Activated CD4-positive, alpha-beta memory T cell treated with anti-CD3 and anti-CD28 coated beads for 36 hours (primary cell): ENCODE data around the gene HOTAIR. TPM values are rescaled to one million over a fixed set of nuclear protein-coding genes. Genes with fewer than 3 reads are reported as not detected.

Source experiments
- CTCF ChIA-PET: fragments of 350-600 bp; sonication (Branson Sonifier 250); formaldehyde crosslinking; loops from one replicate; lab custom pipeline; 2021; ENCODE audit warnings: antibody characterized with exemption, inconsistent platforms; lab: Charles Lee
- POLR2A ChIA-PET: fragments of 350-600 bp; sonication (Branson Sonifier 250); formaldehyde crosslinking; loops from one replicate; lab custom pipeline; 2021; ENCODE audit warnings: antibody characterized with exemption; lab: Charles Lee
- DNase-seq: peaks from one replicate; pipeline ENCODE4 v3.0.0-alpha.2; 2020
- H3K27ac Mint-ChIP-seq: one replicate; pipeline ENCODE4 v1.8.0; 2021; ENCODE audit warnings: mixed read lengths
- H3K27me3 Mint-ChIP-seq: one replicate; pipeline ENCODE4 v1.8.0; 2021; ENCODE audit warnings: mixed read lengths
- H3K36me3 Mint-ChIP-seq: one replicate; pipeline ENCODE4 v1.8.0; 2021; ENCODE audit warnings: mixed read lengths
- H3K4me1 Mint-ChIP-seq: one replicate; pipeline ENCODE4 v1.8.0; 2021; ENCODE audit warnings: low read depth, mixed read lengths
- H3K4me3 Mint-ChIP-seq: one replicate; pipeline ENCODE4 v1.8.0; 2021; ENCODE audit warnings: mild to moderate bottlenecking, mixed read lengths
- H3K9me3 Mint-ChIP-seq: one replicate; pipeline ENCODE4 v1.8.0; 2021; ENCODE audit warnings: mixed read lengths
- intact Hi-C: fragments of 100-400 bp; cut with micrococcal nuclease; formaldehyde crosslinking; loops from one replicate; pipeline ENCODE4 v1.15.1; 2023
- total RNA-seq, 2 experiments: library from RNA; stranded (reverse); gene quantifications; one replicate each; pipeline ENCODE4 v1.2.3, GENCODE V29; 2021

Gene HOTAIR
- total RNA-seq, 2 experiments from 2014 or later: not detected

DNA sequence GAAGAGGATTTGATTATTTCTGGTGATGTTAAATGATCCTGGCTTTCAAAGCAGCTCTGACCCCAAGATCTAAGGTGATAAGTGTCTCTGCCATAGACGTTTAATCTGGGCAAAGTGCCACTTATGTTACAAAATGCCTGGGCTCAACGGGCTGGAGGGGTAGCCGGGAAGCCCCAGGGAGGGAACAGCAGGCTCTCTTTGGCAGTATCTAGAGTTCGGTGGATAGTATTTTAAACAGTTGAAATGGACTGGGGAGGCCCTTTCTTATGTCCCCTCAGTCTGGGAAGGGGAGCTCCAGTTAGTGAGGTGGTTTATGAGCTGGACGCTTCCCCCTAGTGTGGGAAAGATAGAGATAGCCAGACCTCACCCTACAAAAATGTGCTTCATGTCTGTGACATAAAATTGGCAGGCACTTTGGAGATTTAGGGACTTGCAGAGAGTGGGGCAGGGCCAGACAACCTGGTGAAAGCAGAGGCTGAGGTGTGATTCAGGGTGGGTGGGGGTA is 7.3 kb downstream of the HOTAIR start:
- no peak for DNase-seq
- H3K4me3 Mint-ChIP-seq: no peak overlapping the region
- no peaks in the 10 kb centered on the region for H3K36me3 Mint-ChIP-seq
- CTCF ChIA-PET: interaction anchor here (1.0 kb wide), 1 partner anchor 64 kb away, joined by 3 read pairs; no protein-coding TSS in a partner anchor
- intact Hi-C loops: no loop called here
- peaks cover 91% of the 10 kb centered on the region for H3K27me3 Mint-ChIP-seq
- POLR2A ChIA-PET: no interaction called here
- no peaks in the 10 kb centered on the region for H3K9me3 Mint-ChIP-seq
- H3K27ac Mint-ChIP-seq: no peak overlapping the region
- peaks cover 31% of the 10 kb centered on the region for H3K4me1 Mint-ChIP-seq

GRCh38 chr12:53966385-53967133 is 8.2 kb downstream of the HOTAIR start:
- no peak overlapping the region for H3K27ac Mint-ChIP-seq
- no peak overlapping the region for H3K4me3 Mint-ChIP-seq
- intact Hi-C loops: no loop called here
- ChIA-PET POLR2A (no interaction called here), CTCF (interaction anchor here (0.6 to 1.1 kb wide), 3 partner anchors 10 to 291 kb away, joined by 3 read pairs; partner anchors contain the start of genes ATP5MC2 and HOXC12)
- no peak for DNase-seq
- H3K27me3 Mint-ChIP-seq: peaks cover 89% of the 10 kb centered on the region
- no peaks in the 10 kb centered on the region for H3K36me3 Mint-ChIP-seq
- no peaks in the 10 kb centered on the region for H3K9me3 Mint-ChIP-seq
- peaks cover 33% of the 10 kb centered on the region for H3K4me1 Mint-ChIP-seq

DNA sequence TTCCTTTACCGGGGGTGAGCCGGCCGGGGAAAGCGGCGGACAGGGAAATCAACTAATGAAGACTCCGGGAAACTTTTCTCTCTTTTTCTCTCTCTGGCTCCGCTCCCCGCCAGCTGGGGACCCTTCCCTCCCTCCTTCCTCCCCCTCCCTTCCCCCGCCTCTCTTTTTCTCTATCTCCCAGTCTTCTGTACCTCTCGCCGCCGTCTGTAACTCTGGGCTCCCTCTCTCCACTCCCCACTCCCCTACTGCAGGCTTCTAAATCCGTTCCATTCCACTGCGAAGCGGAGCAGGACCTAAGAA is 8.7 kb downstream of the HOTAIR start:
- ChIA-PET POLR2A (no interaction called here), CTCF (interaction anchor here (0.6 to 1.5 kb wide), 3 partner anchors 11 to 290 kb away, joined by 3 read pairs; partner anchors contain the start of gene ATP5MC2)
- intact Hi-C loops: no loop called here
- peaks cover 33% of the 10 kb centered on the region for H3K4me1 Mint-ChIP-seq
- no peak for DNase-seq
- no peaks in the 10 kb centered on the region for H3K9me3 Mint-ChIP-seq
- peaks cover 85% of the 10 kb centered on the region for H3K27me3 Mint-ChIP-seq
- H3K36me3 Mint-ChIP-seq: no peaks in the 10 kb centered on the region
- no peak overlapping the region for H3K27ac Mint-ChIP-seq
- H3K4me3 Mint-ChIP-seq: no peak overlapping the region

GRCh38 chr12:53965281-53966084 is 9.3 kb downstream of the HOTAIR start:
- ChIA-PET POLR2A (no interaction called here), CTCF (interaction anchor here (1.1 to 1.5 kb wide), 2 partner anchors 11 to 242 kb away, joined by 3 read pairs; no protein-coding TSS in a partner anchor)
- DNase-seq: no peak
- Mint-ChIP-seq H3K9me3 (no peaks in the 10 kb centered on the region), H3K4me1 (peaks cover 33% of the 10 kb centered on the region), H3K27ac (no peak overlapping the region), H3K27me3 (peaks cover 81% of the 10 kb centered on the region), H3K4me3 (peak overlapping the region; percentile 1), H3K36me3 (no peaks in the 10 kb centered on the region)
- intact Hi-C loops: no loop called here

DNA sequence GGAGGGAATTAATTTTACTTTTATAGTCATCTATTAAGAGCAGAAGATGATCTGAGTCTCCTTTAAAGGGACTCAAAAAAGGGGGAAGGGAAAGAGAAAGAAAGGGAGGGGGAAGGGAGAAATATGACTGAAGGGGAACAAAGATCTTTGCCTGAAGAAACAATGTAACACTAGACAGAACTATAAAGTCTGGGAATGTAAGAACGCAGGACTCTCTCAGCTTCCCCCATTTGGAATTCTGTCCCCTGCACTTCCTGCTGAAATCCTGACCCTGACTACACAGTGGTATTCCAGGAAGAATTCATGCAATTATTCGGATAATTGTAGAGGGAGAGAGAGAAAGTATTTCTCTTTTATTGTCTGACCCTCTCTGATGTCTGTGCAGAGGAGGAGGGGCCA is 10.4 kb downstream of the HOTAIR start:
- H3K36me3 Mint-ChIP-seq: no peaks in the 10 kb centered on the region
- intact Hi-C loops: no loop called here
- no peak overlapping the region for H3K4me3 Mint-ChIP-seq
- ChIA-PET POLR2A (no interaction called here), CTCF (interaction anchor here (1.5 kb wide), 1 partner anchor 243 kb away, joined by 3 read pairs; no protein-coding TSS in a partner anchor)
- no peak overlapping the region for H3K27ac Mint-ChIP-seq
- H3K9me3 Mint-ChIP-seq: no peaks in the 10 kb centered on the region
- no peak for DNase-seq
- peaks cover 36% of the 10 kb centered on the region for H3K4me1 Mint-ChIP-seq
- H3K27me3 Mint-ChIP-seq: peaks cover 81% of the 10 kb centered on the region

- ChIA-PET POLR2A (interaction anchor here (1.0 kb wide), 1 partner anchor 10 kb away, joined by 3 read pairs; no protein-coding TSS in a partner anchor), CTCF (interaction anchor here (1.0 kb wide), 1 partner anchor 238 kb away, joined by 5 read pairs; no protein-coding TSS in a partner anchor)
- H3K4me3 Mint-ChIP-seq: no peak overlapping the region
- H3K27me3 Mint-ChIP-seq: peaks cover 80% of the 10 kb centered on the region
- no peaks in the 10 kb centered on the region for H3K36me3 Mint-ChIP-seq
- no peak for DNase-seq
- H3K9me3 Mint-ChIP-seq: no peaks in the 10 kb centered on the region
- H3K27ac Mint-ChIP-seq: no peak overlapping the region
- intact Hi-C loops: no loop called here
- H3K4me1 Mint-ChIP-seq: peaks cover 36% of the 10 kb centered on the region
Observed at GRCh38 chr12:53963434-53964314, 11.1 kb downstream of the HOTAIR start.

DNA sequence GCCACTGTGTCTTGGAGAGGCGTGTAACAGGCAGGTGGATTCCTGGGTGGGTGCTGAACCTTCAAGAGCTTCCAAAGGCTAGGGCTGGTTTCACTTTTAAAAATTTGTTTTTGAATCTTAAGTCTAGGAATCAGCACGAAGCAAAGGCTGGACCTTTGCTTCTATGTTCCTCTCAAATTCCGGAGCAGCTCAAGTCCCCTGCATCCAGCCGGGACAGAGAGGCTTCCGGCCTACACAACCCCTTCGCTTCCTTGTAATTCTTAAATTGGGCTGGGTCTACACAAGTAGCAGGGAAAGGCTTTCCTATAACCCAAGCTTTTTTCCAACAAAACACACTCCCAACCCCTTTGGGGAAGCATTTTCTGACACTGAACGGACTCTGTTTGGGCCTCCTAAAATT is 11.7 kb downstream of the HOTAIR start:
- H3K4me1 Mint-ChIP-seq: peaks cover 36% of the 10 kb centered on the region
- no peaks in the 10 kb centered on the region for H3K9me3 Mint-ChIP-seq
- H3K27ac Mint-ChIP-seq: no peak overlapping the region
- intact Hi-C loops: no loop called here
- H3K27me3 Mint-ChIP-seq: peaks cover 80% of the 10 kb centered on the region
- H3K36me3 Mint-ChIP-seq: no peaks in the 10 kb centered on the region
- ChIA-PET POLR2A (interaction anchor here (0.5 to 1.0 kb wide), 2 partner anchors 9 to 257 kb away, joined by 3 to 5 read pairs; no protein-coding TSS in a partner anchor), CTCF (interaction anchor here (1.0 kb wide), 1 partner anchor 238 kb away, joined by 5 read pairs; no protein-coding TSS in a partner anchor)
- no peak for DNase-seq
- no peak overlapping the region for H3K4me3 Mint-ChIP-seq

DNA sequence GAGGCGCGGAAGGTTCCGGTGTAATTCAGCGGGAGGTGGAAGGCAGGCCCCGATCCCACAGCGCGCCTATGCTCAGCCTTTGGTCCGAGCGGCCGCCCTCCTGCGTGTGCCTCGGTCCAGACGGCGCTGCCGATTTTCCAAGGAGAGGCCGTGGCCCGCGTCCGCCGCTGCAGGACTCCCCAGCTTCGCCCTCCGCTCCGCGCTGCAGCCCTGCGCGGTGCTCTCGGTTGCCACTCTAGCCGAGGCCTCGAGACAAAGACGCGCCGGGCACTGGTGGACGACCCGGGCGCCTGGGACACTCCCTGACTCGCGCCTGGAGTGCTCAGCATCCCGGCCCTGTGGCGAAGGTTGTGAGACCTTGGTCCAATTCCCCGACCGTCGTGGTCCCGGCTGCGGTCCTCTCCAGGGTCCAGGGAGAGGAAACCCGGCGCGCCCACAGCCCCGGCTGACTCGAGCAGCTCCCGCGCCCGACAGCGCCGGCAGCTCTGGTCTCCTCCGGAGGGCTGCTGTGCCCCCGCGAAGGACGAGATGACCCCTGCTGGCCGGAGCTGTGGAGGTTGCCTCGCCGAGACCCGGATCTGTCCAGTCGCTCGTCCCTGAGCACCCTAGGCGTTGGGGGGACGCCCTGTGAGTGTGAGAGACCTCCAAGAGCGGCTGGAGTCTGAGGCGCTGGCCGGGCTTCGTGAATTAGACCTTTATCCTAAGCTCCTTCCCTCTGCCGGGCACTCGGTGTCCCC is 13.6 kb downstream of the HOTAIR start:
- ChIA-PET CTCF (interaction anchor here (1.2 kb wide), 1 partner anchor 27 kb away, joined by 3 read pairs; no protein-coding TSS in a partner anchor), POLR2A (no interaction called here)
- Mint-ChIP-seq H3K27ac (no peak overlapping the region), H3K4me1 (peaks cover 36% of the 10 kb centered on the region), H3K27me3 (peaks cover 78% of the 10 kb centered on the region), H3K36me3 (no peaks in the 10 kb centered on the region), H3K9me3 (no peaks in the 10 kb centered on the region), H3K4me3 (no peak overlapping the region)
- intact Hi-C loops: no loop called here
- no peak for DNase-seq

GRCh38 chr12:53960187-53961024 is 14.3 kb downstream of the HOTAIR start:
- no peaks in the 10 kb centered on the region for H3K9me3 Mint-ChIP-seq
- H3K4me3 Mint-ChIP-seq: peak overlapping the region; percentile 28
- POLR2A ChIA-PET: no interaction called here
- intact Hi-C loops: no loop called here
- CTCF ChIA-PET: interaction anchor here (1.2 to 1.8 kb wide), 2 partner anchors 28 to 203 kb away, joined by 3 to 5 read pairs; no protein-coding TSS in a partner anchor
- DNase-seq: no peak
- H3K36me3 Mint-ChIP-seq: no peaks in the 10 kb centered on the region
- H3K27me3 Mint-ChIP-seq: peaks cover 79% of the 10 kb centered on the region
- peaks cover 34% of the 10 kb centered on the region for H3K4me1 Mint-ChIP-seq
- H3K27ac Mint-ChIP-seq: no peak overlapping the region

- no peak overlapping the region for H3K27ac Mint-ChIP-seq
- POLR2A ChIA-PET: no interaction called here
- peaks cover 26% of the 10 kb centered on the region for H3K4me1 Mint-ChIP-seq
- no peaks in the 10 kb centered on the region for H3K36me3 Mint-ChIP-seq
- H3K9me3 Mint-ChIP-seq: no peaks in the 10 kb centered on the region
- peaks cover 76% of the 10 kb centered on the region for H3K27me3 Mint-ChIP-seq
- CTCF ChIA-PET: interaction anchor here (0.9 to 1.8 kb wide), 4 partner anchors 25 to 202 kb away, joined by 3 to 5 read pairs (median 3); partner anchors contain the start of gene HOXC10
- intact Hi-C loops: no loop called here
- no peak for DNase-seq
- H3K4me3 Mint-ChIP-seq: no peak overlapping the region
Observed at GRCh38 chr12:53959314-53959713, 15.4 kb downstream of the HOTAIR start.
